ENCODE data around the gene CDK11A. TPM values are rescaled to one million over a fixed set of nuclear protein-coding genes. Genes with fewer than 3 reads are reported as not detected.
A peak's percentile ranks its signal among the peaks of the same experiment; 100 is the strongest.
"Not testable (repeated sequence)": the region's sequence is repeated elsewhere in the genome, so short reads cannot be mapped to it uniquely, and the experiment has no call there.

The CDK11A gene
- total RNA-seq, 4 donors from 2014 or later = 10.8 to 53.4 (median 23.8) TPM

DNA sequence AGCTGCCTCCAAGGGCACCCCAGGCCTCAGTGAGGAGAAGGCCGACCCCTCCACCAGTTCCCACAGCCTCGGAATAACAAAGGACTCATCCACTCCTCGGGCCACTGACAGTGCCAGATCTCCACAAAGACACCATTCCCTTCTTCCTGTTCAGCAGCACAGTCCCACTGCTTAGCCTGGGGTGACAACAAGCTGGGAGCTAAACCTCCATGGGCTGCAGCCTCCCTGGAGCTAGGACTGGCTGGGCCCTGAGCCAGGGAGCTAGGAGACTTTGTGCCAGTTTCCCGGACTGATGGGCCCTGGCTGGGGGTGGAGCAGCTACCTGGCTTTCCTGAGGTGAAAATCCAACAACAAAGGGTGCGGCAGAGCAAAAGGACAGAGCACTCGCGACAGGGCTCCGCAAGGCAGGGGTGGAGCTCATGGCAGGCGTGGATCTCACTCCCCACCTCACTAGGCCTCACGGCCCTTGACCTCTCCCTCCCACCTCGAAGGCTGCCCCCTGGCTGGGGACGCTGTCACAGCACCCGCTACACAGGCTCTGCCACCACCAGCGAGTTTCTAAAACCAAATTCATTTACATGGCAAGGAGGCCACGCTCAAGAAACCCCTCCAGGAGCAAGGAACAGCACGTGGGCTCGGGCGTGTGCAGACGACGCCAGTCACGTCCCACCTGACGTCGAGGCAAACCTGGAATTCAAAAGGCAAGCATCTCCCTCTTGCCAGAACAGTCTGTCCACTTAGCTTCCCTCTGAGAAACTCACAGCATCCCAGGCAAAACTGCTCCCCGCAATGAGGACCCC is 45.4 kb downstream of the CDK11A start:
- no peak overlapping the region for H3K4me3 ChIP-seq
- TF ChIP-seq POLR2AphosphoS5 (IDR thresholded peaks at IDR 0.05) (no peak), POLR2A (IDR thresholded peaks at IDR 0.05) (no peak), EP300 (IDR thresholded peaks at IDR 0.05) (no peak)
- TF ChIP-seq, protein P1, sequence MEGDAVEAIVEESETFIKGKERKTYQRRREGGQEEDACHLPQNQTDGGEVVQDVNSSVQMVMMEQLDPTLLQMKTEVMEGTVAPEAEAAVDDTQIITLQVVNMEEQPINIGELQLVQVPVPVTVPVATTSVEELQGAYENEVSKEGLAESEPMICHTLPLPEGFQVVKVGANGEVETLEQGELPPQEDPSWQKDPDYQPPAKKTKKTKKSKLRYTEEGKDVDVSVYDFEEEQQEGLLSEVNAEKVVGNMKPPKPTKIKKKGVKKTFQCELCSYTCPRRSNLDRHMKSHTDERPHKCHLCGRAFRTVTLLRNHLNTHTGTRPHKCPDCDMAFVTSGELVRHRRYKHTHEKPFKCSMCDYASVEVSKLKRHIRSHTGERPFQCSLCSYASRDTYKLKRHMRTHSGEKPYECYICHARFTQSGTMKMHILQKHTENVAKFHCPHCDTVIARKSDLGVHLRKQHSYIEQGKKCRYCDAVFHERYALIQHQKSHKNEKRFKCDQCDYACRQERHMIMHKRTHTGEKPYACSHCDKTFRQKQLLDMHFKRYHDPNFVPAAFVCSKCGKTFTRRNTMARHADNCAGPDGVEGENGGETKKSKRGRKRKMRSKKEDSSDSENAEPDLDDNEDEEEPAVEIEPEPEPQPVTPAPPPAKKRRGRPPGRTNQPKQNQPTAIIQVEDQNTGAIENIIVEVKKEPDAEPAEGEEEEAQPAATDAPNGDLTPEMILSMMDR (IDR thresholded peaks at IDR 0.05) = peak in 1 of 4 experiments; percentile 28
- H3K4me1 ChIP-seq = peaks cover 0 to 24% (median 8%) of the 10 kb centered on the region in 3 donors
- H3K36me3 ChIP-seq = peaks cover 0 to 15% of the 10 kb centered on the region in 2 donors
- no peaks in the 10 kb centered on the region for H3K9me3 ChIP-seq
- 100% methylated on average over 1 of the region's 24 CpGs; no CpG with 5 or more reads in 1 of the 2 donors for WGBS, 2 donors (ENCODE audit: low coverage in 1 of 2)
- ATAC-seq = no peak
- H3K27ac ChIP-seq = peak overlapping the region in 2 of 4 donors; percentile 9 to 19
- H3K27me3 ChIP-seq = no peaks in the 10 kb centered on the region

DNA sequence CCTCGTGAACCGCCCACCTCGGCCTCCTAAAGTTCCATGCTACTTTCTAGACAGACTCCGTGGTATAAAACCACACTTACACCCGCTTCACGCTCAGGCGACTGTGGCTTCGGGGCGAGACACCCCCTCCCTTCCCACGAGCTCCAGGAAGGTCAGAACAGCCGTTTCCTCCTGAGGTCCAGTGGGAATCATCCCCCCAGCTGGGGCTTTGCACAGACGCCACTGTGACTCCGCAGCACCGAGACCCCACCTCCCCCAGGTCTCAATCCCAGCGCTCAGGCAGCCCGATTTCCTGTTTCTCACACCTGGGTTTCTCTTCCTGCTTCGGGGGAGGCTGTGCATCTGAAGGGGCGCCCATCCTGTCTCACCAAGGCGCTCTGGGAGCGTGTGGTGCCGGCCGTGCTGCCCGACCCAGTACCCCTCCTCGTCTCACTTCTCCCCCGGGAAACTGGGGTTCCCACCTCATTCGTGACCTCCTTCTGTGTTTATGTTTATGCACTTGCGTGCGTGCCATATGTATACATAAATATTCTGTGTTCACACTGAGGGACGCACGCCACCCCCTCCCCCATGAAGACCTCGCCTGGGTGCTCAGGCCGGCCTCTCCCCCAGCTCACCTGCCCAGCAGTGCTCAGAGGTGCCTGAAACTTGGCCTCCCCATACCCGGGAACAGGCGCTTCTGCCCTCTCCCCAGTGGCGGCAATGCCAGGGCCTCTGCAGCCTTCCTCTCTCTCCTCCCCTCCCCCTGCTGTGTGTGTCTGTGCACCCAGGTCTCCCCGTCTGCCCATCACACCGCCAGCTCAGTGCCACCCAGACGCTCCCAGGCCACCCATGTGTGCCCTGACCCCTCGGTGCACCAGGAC is 46.2 kb downstream of the CDK11A start:
- H3K9me3 ChIP-seq = no peaks in the 10 kb centered on the region
- 74 to 90% methylated on average over 5 to 19 of the region's 39 CpGs for WGBS, 2 donors (ENCODE audit: low coverage in 1 of 2)
- peak overlapping the region in 2 of 4 donors; percentile 9 to 19 for H3K27ac ChIP-seq
- peaks cover 0 to 18% (median 8%) of the 10 kb centered on the region in 3 donors for H3K4me1 ChIP-seq
- no peak for TF ChIP-seq POLR2AphosphoS5 (IDR thresholded peaks at IDR 0.05)
- no peaks in the 10 kb centered on the region for H3K27me3 ChIP-seq
- ATAC-seq = no peak
- peaks cover 0 to 22% of the 10 kb centered on the region in 2 donors for H3K36me3 ChIP-seq
- H3K4me3 ChIP-seq = no peak overlapping the region

DNA sequence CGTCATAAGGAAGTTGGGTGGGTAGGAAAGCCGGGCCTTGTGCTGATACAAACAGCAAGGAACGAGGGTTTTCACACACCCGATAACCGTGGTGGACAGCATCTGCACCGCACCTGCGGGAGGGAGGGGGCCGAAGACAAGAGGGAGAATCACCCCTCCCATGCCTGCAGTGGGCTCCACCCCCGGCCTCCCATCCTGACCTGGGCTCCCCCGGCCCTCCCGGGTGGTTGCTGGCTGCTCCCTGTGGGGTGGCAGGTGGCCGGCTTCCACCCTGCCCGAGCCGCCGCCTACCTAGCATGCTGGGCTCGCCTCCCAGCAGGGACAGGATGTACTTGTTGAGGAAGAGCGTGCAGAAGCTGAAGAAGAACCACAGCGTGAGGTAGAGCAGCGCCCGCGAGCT is 48.1 kb downstream of the CDK11A start:
- H3K4me3 ChIP-seq, H3K27ac ChIP-seq, H3K27me3 ChIP-seq, ATAC-seq, H3K9me3 ChIP-seq: not testable (repeated sequence)
- H3K36me3 ChIP-seq = peaks cover 0 to 35% of the 10 kb centered on the region in 2 donors
- peaks cover 0 to 18% (median 8%) of the 10 kb centered on the region in 3 donors for H3K4me1 ChIP-seq
- WGBS, 2 donors (ENCODE audit: low coverage in 1 of 2) = no CpG with 5 or more reads among the region's 21 CpGs

DNA sequence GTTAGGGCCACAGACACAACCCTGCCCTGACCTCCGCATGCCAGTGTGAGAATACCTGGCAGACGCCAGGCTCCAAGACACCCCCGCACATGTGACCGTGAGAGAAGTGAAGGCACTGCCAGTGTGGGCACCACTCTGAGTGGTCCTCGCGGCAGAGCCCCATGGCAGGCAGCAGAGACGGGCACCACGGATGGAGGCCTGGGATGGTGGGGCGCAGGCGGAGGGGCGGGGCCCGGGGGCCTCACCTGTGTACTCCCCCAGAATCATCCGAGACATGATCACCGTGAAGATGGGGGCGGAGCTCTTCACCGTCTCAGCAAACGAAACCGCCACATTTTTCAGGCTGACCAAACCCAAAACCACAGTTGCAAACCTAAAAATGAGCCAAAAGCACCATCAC is 48.9 kb downstream of the CDK11A start:
- H3K9me3 ChIP-seq, H3K27ac ChIP-seq, H3K27me3 ChIP-seq, H3K4me3 ChIP-seq, ATAC-seq: not testable (repeated sequence)
- peaks cover 0 to 18% (median 8%) of the 10 kb centered on the region in 3 donors for H3K4me1 ChIP-seq
- WGBS, 2 donors (ENCODE audit: low coverage in 1 of 2) = no CpG with 5 or more reads among the region's 18 CpGs
- H3K36me3 ChIP-seq = peaks cover 0 to 43% of the 10 kb centered on the region in 2 donors

DNA sequence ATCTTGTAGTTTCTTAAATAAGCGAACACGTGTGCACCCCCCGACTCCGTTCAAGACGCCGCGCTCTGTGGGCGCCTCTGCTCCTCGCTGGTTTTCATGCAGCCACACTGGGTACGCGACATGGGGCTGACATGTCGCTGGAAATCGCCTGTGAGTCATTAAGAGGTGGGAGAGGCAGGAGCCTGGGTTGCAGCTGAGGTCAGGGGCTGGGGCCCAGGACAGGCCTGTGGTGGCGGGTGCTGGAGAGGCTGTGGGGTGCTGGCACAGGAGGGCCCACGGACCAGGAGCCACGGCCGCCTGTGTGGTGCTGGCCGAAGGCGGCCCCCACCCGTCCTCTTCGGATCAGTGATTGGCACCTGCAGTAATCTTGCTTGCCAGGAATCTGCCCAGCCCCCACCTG is 49.4 kb downstream of the CDK11A start:
- not testable (repeated sequence) for H3K27me3 ChIP-seq, H3K4me3 ChIP-seq, H3K9me3 ChIP-seq, H3K27ac ChIP-seq, ATAC-seq
- WGBS, 2 donors (ENCODE audit: low coverage in 1 of 2) = no CpG with 5 or more reads among the region's 21 CpGs
- peaks cover 0 to 18% (median 8%) of the 10 kb centered on the region in 3 donors for H3K4me1 ChIP-seq
- H3K36me3 ChIP-seq = peaks cover 0 to 48% of the 10 kb centered on the region in 2 donors

DNA sequence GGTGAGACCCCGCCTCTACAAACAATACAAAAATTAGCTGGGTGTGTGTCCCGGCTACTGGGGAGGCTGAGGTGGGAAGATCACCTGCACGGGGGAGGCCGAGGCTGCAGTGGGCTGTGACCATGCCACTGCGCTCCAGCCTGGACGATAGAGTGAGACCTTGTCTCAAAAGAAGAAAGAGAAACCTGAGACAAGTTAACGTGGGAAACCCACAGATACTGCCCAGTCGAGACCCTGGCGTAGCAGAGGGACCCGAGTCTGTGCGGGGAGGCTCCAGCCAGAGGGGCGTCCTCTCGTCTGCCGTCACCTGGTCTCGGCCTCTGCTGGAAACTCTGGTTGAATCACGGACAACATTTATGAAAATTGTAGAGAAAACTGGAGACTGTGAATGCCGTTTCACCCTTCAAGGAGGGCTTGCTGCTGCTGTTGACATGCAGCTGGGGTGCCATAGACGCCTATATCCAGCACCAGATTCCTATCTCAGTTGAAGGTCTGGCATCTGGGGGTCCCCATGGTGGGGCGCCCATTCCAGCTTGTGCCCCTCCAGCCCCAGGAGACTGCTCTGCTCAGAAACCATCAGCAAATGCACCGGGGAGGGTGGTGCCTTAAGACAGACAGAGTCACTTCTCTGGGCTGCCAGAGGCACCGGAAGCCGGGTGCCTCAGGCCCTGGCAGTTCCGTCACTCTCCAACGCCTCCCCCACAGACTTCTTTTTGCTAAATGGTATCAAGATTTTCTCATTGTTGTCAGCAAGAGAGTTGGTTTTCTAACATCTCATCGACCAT is 51.8 kb downstream of the CDK11A start:
- Histone ChIP-seq H3K27ac (no peak overlapping the region), H3K9me3 (no peaks in the 10 kb centered on the region), H3K27me3 (no peaks in the 10 kb centered on the region), H3K4me3 (no peak overlapping the region), H3K4me1 (no peaks in the 10 kb centered on the region), H3K36me3 (peaks cover 0 to 72% of the 10 kb centered on the region in 2 donors)
- 93% methylated on average over 16 to 21 of the region's 25 CpGs for WGBS, 2 donors (ENCODE audit: low coverage in 1 of 2)
- TF ChIP-seq, protein P1 (IDR thresholded peaks at IDR 0.05) = no peak
- TF ChIP-seq POLR2A (IDR thresholded peaks at IDR 0.05) = no peak
- TF ChIP-seq POLR2AphosphoS5 (IDR thresholded peaks at IDR 0.05) = no peak
- no peak for TF ChIP-seq EP300 (IDR thresholded peaks at IDR 0.05)
- no peak for ATAC-seq

Measured in gastroesophageal sphincter (tissue), 4 donors.